Measurements from ENCODE around the gene ATP5F1E.

DNA sequence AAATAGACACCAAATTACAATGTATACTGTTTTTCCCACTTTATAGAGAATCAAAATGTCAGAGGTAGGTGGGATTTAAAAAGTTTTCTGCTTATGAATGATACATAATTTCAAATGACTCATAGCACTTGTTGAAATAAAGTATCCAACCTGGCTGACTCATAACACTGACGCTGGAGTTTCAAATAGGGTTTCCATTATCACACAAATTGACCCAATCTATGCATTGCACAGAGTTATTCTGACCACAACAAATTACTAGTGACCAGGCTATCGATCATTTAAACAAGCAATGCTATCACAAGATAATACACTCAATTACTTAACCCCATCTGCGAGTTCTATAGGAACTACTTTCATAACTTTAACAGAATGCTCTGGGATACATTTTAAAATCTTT is 42.3 kb upstream of the ATP5F1E start:
- TF ChIP-seq POLR2A (IDR thresholded peaks at IDR 0.05; ENCODE audit: low read depth, low read length) = no peak
- TF ChIP-seq, protein P1, sequence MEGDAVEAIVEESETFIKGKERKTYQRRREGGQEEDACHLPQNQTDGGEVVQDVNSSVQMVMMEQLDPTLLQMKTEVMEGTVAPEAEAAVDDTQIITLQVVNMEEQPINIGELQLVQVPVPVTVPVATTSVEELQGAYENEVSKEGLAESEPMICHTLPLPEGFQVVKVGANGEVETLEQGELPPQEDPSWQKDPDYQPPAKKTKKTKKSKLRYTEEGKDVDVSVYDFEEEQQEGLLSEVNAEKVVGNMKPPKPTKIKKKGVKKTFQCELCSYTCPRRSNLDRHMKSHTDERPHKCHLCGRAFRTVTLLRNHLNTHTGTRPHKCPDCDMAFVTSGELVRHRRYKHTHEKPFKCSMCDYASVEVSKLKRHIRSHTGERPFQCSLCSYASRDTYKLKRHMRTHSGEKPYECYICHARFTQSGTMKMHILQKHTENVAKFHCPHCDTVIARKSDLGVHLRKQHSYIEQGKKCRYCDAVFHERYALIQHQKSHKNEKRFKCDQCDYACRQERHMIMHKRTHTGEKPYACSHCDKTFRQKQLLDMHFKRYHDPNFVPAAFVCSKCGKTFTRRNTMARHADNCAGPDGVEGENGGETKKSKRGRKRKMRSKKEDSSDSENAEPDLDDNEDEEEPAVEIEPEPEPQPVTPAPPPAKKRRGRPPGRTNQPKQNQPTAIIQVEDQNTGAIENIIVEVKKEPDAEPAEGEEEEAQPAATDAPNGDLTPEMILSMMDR (IDR thresholded peaks at IDR 0.05; ENCODE audit: extremely low read depth in 1 of 2, insufficient read depth in 1 of 2, low read depth in 1 of 2, low read length in 2 of 2) = no peak

Data from endothelial cell of umbilical vein (primary cell).